Astrocyte (in vitro differentiated cells and primary cell): ENCODE data around the gene PDPK1. TPM values are rescaled to one million over a fixed set of nuclear protein-coding genes. Genes with fewer than 3 reads are reported as not detected.

Experiments used
- DNase-seq: peaks from one replicate; pipeline ENCODE4 v3.0.0-alpha.2; 2010; ENCODE audit warnings: low read depth
- FAIRE-seq: peaks from 2 replicates; lab custom pipeline; 2011; peaks lifted over from hg19 to GRCh38; lab: Jason Lieb, UNC
- H2AFZ ChIP-seq: 2 replicates; pipeline ENCODE4 v1.6.0; 2012; ENCODE audit warnings: low read depth, low read length, inconsistent platforms
- H3K27ac ChIP-seq: 2 replicates; pipeline ENCODE4 v1.5.1; 2011; ENCODE audit warnings: low read depth, low read length, inconsistent platforms
- H3K27me3 ChIP-seq: 2 replicates; pipeline ENCODE4 v1.6.0; 2011; ENCODE audit warnings: low read length, inconsistent platforms; ENCODE audit not compliant: insufficient read depth
- H3K36me3 ChIP-seq: 2 replicates; pipeline ENCODE4 v1.5.1; 2011; ENCODE audit warnings: low read length, inconsistent platforms; ENCODE audit not compliant: insufficient read depth
- H3K4me1 ChIP-seq: 2 replicates; pipeline ENCODE4 v1.5.1; 2011; ENCODE audit warnings: low read length, inconsistent platforms; ENCODE audit not compliant: insufficient read depth
- H3K4me2 ChIP-seq: 2 replicates; pipeline ENCODE4 v1.6.0; 2012; ENCODE audit warnings: low read length, inconsistent platforms
- H3K4me3 ChIP-seq: 2 replicates; pipeline ENCODE4 v1.5.1; 2011; ENCODE audit warnings: low read depth, mild to moderate bottlenecking, low read length, inconsistent platforms; ENCODE audit not compliant: insufficient read depth
- H3K79me2 ChIP-seq: 2 replicates; pipeline ENCODE4 v1.6.0; 2012; ENCODE audit warnings: mild to moderate bottlenecking, low read length, inconsistent platforms; ENCODE audit not compliant: insufficient read depth
- H3K9ac ChIP-seq: 2 replicates; pipeline ENCODE4 v1.6.0; 2012; ENCODE audit warnings: mild to moderate bottlenecking, low read length, inconsistent platforms
- H3K9me3 ChIP-seq: 2 replicates; pipeline ENCODE4 v1.5.1; 2012; ENCODE audit warnings: low read depth, mild to moderate bottlenecking, low read length, inconsistent platforms; ENCODE audit not compliant: insufficient read depth
- H4K20me1 ChIP-seq: 2 replicates; pipeline ENCODE4 v1.6.0; 2012; ENCODE audit warnings: low read length, inconsistent platforms; ENCODE audit not compliant: insufficient read depth
- H3K27ac Mint-ChIP-seq: one replicate; pipeline ENCODE4 v1.8.0; 2021; ENCODE audit warnings: mild to moderate bottlenecking, mixed read lengths; ENCODE audit not compliant: unreplicated experiment
- H3K27me3 Mint-ChIP-seq: one replicate; pipeline ENCODE4 v1.8.0; 2021; ENCODE audit warnings: low read depth, mixed read lengths; ENCODE audit not compliant: unreplicated experiment
- H3K36me3 Mint-ChIP-seq: one replicate; pipeline ENCODE4 v1.8.0; 2021; ENCODE audit warnings: low read depth, mixed read lengths; ENCODE audit not compliant: unreplicated experiment
- H3K4me1 Mint-ChIP-seq: one replicate; pipeline ENCODE4 v1.8.0; 2021; ENCODE audit warnings: low read depth, mixed read lengths; ENCODE audit not compliant: unreplicated experiment
- H3K4me3 Mint-ChIP-seq: one replicate; pipeline ENCODE4 v1.8.0; 2021; ENCODE audit warnings: mild to moderate bottlenecking, moderate library complexity, mixed read lengths; ENCODE audit not compliant: unreplicated experiment
- H3K9me3 Mint-ChIP-seq: one replicate; pipeline ENCODE4 v1.8.0; 2021; ENCODE audit warnings: mild to moderate bottlenecking, mixed read lengths; ENCODE audit not compliant: unreplicated experiment
- CTCF ChIP-seq: IDR thresholded peaks from 2 replicates; pipeline ENCODE4 v1.5.1; 2011; ENCODE audit warnings: low read depth, mild to moderate bottlenecking, inconsistent platforms, low read length, moderate library complexity; ENCODE audit not compliant: insufficient read depth
- EZH2 ChIP-seq: IDR thresholded peaks from 2 replicates; pipeline ENCODE4 v1.6.1; 2012; ENCODE audit warnings: mild to moderate bottlenecking, low read length, inconsistent platforms; ENCODE audit not compliant: insufficient read depth
- total RNA-seq: library from RNA; stranded (reverse); gene quantifications from 2 replicates; pipeline ENCODE4 v1.2.1, GENCODE V29; 2021

Gene PDPK1
- total RNA-seq, 1 donor from 2014 or later = 48.1 TPM

- Histone ChIP-seq H3K9ac (no peak overlapping the region), H3K4me2 (no peak overlapping the region), H4K20me1 (peaks cover 7% of the 10 kb centered on the region), H3K79me2 (no peaks in the 10 kb centered on the region), H3K4me1 (peaks cover 20% of the 10 kb centered on the region), H3K9me3 (no peaks in the 10 kb centered on the region), H3K4me3 (no peak overlapping the region), H2AFZ (no peak overlapping the region), H3K36me3 (no peaks in the 10 kb centered on the region), H3K27ac (no peak overlapping the region), H3K27me3 (no peaks in the 10 kb centered on the region)
- FAIRE-seq (no peak), DNase-seq (no peak)
- no peak overlapping the region for H3K4me3 Mint-ChIP-seq
- H3K4me1 Mint-ChIP-seq = peaks cover 12% of the 10 kb centered on the region
- peaks cover 1% of the 10 kb centered on the region for H3K27me3 Mint-ChIP-seq
- no peak for TF ChIP-seq CTCF
- TF ChIP-seq EZH2 = no peak
- H3K36me3 Mint-ChIP-seq = peaks cover 2% of the 10 kb centered on the region
- no peaks in the 10 kb centered on the region for H3K9me3 Mint-ChIP-seq
- no peak overlapping the region for H3K27ac Mint-ChIP-seq
These were observed 30.7 kb upstream of the PDPK1 start for GRCh38 chr16:2507052-2507659.

DNA sequence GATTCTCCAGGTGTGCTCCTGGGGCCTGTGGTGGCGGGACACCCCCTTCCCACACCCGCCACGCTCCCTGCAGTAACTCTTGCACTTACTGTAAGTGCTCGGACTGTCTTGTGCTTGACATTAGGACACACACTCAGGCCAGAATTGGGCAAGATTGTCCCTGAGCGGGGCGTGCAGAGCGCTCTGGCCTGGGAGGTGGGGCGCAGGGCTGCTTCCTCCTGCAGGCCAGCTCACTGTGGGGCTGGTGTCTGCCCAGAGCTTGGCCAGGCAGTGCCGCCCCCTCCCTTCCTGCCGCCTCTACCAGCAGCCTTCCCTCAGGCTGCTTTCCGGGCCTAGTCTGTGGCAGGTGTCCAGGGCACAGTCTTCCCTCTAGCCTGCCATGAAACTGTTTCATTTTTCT is 30.2 kb upstream of the PDPK1 start:
- H3K36me3 ChIP-seq = no peaks in the 10 kb centered on the region
- Mint-ChIP-seq H3K27me3 (peaks cover 1% of the 10 kb centered on the region), H3K27ac (no peak overlapping the region), H3K9me3 (no peaks in the 10 kb centered on the region), H3K4me3 (no peak overlapping the region), H3K36me3 (peaks cover 2% of the 10 kb centered on the region), H3K4me1 (peaks cover 8% of the 10 kb centered on the region)
- no peak for FAIRE-seq
- H3K27ac ChIP-seq = no peak overlapping the region
- peaks cover 15% of the 10 kb centered on the region for H3K4me1 ChIP-seq
- H3K27me3 ChIP-seq = no peaks in the 10 kb centered on the region
- H3K9ac ChIP-seq = no peak overlapping the region
- TF ChIP-seq EZH2 = no peak
- TF ChIP-seq CTCF = no peak
- H3K79me2 ChIP-seq = no peaks in the 10 kb centered on the region
- no peak overlapping the region for H3K4me3 ChIP-seq
- no peak for DNase-seq
- no peak overlapping the region for H2AFZ ChIP-seq
- H4K20me1 ChIP-seq = peaks cover 2% of the 10 kb centered on the region
- no peaks in the 10 kb centered on the region for H3K9me3 ChIP-seq
- no peak overlapping the region for H3K4me2 ChIP-seq

- no peak for FAIRE-seq
These were observed 29.0 kb upstream of the PDPK1 start for GRCh38 chr16:2508722-2509400.

More at GRCh38 chr16:2508722-2509400, 29.0 kb upstream of the PDPK1 start:
- Mint-ChIP-seq H3K36me3 (peaks cover 2% of the 10 kb centered on the region), H3K4me1 (peaks cover 4% of the 10 kb centered on the region), H3K27me3 (peaks cover 1% of the 10 kb centered on the region), H3K9me3 (no peaks in the 10 kb centered on the region), H3K27ac (no peak overlapping the region), H3K4me3 (no peak overlapping the region)
- no peak for DNase-seq
- no peak overlapping the region for H3K4me3 ChIP-seq
- H3K27ac ChIP-seq = no peak overlapping the region
- H3K79me2 ChIP-seq = no peaks in the 10 kb centered on the region
- H3K36me3 ChIP-seq = no peaks in the 10 kb centered on the region
- H3K9me3 ChIP-seq = no peaks in the 10 kb centered on the region
- no peak for TF ChIP-seq CTCF
- TF ChIP-seq EZH2 = no peak
- H3K27me3 ChIP-seq = no peaks in the 10 kb centered on the region
- H2AFZ ChIP-seq = no peak overlapping the region
- no peak overlapping the region for H3K9ac ChIP-seq
- H3K4me1 ChIP-seq = peaks cover 12% of the 10 kb centered on the region
- H4K20me1 ChIP-seq = no peaks in the 10 kb centered on the region
- no peak overlapping the region for H3K4me2 ChIP-seq
